H9 (cell line): ENCODE measurements around the gene NRIP3. TPM values are rescaled to one million over a fixed set of nuclear protein-coding genes. Genes with fewer than 3 reads are reported as not detected.

Experiments
- DNase-seq: peaks from one replicate; pipeline ENCODE4 v3.0.0-alpha.2; 2017
- H2AFZ ChIP-seq: one replicate; pipeline ENCODE4 v1.6.1; 2013; ENCODE audit warnings: mild to moderate bottlenecking, low read length, control low read depth, moderate library complexity
- H2AK5ac ChIP-seq: 2 replicates; pipeline ENCODE4 v1.6.1; 2013; ENCODE audit warnings: low read length, control low read depth, mixed read lengths; ENCODE audit not compliant: insufficient read length
- H2BK120ac ChIP-seq: one replicate; pipeline ENCODE4 v1.6.1; 2013; ENCODE audit warnings: low read depth, mild to moderate bottlenecking, low read length, control low read depth, inconsistent platforms; ENCODE audit not compliant: poor library complexity, severe bottlenecking
- H2BK12ac ChIP-seq: 2 replicates; pipeline ENCODE4 v1.6.1; 2013; ENCODE audit warnings: low read length, control low read depth, mixed read lengths, low read depth; ENCODE audit not compliant: insufficient read length
- H2BK15ac ChIP-seq: 2 replicates; pipeline ENCODE4 v1.6.1; 2013; ENCODE audit warnings: low read depth, low read length, control low read depth
- H2BK20ac ChIP-seq: one replicate; pipeline ENCODE4 v1.6.1; 2013; ENCODE audit warnings: low read depth, mild to moderate bottlenecking, low read length, control low read depth, inconsistent platforms; ENCODE audit not compliant: poor library complexity, severe bottlenecking
- H2BK5ac ChIP-seq: 2 replicates; pipeline ENCODE4 v1.6.1; 2013; ENCODE audit warnings: low read length, control low read depth, mixed read lengths; ENCODE audit not compliant: insufficient read length
- H3K14ac ChIP-seq: 2 replicates; pipeline ENCODE4 v1.6.1; 2013; ENCODE audit warnings: low read length, control low read depth; ENCODE audit not compliant: insufficient read depth
- H3K18ac ChIP-seq: 2 replicates; pipeline ENCODE4 v1.6.1; 2013; ENCODE audit warnings: low read depth, mild to moderate bottlenecking, mixed read lengths, low read length, control low read depth; ENCODE audit not compliant: insufficient read length
- H3K23ac ChIP-seq: 2 replicates; pipeline ENCODE4 v1.6.1; 2013; ENCODE audit warnings: low read length, control low read depth, mixed read lengths, low read depth; ENCODE audit not compliant: insufficient read length
- H3K23me2 ChIP-seq: 2 replicates; pipeline ENCODE4 v1.6.1; 2013; ENCODE audit warnings: low read depth, mild to moderate bottlenecking, mixed read lengths, low read length, control low read depth; ENCODE audit not compliant: insufficient read length, poor library complexity, severe bottlenecking
- H3K27ac ChIP-seq: 2 replicates; pipeline ENCODE4 v1.5.1; 2013; ENCODE audit warnings: low read length, control low read depth, mixed read lengths, low read depth; ENCODE audit not compliant: insufficient read length
- H3K27me3 ChIP-seq: 2 replicates; pipeline ENCODE4 v1.6.1; 2013; ENCODE audit warnings: low read length, control low read depth, inconsistent platforms; ENCODE audit not compliant: insufficient read depth
- H3K4ac ChIP-seq: 2 replicates; pipeline ENCODE4 v1.6.1; 2013; ENCODE audit warnings: low read depth, mild to moderate bottlenecking, control low read depth, inconsistent platforms, low read length, moderate library complexity
- H3K4me1 ChIP-seq: 2 replicates; pipeline ENCODE4 v1.6.1; 2013; ENCODE audit warnings: low read length, control low read depth, inconsistent platforms; ENCODE audit not compliant: insufficient read depth
- H3K4me2 ChIP-seq: 2 replicates; pipeline ENCODE4 v1.6.1; 2013; ENCODE audit warnings: low read length, control low read depth, mixed read lengths; ENCODE audit not compliant: insufficient read length, insufficient read depth
- H3K56ac ChIP-seq: 2 replicates; pipeline ENCODE4 v1.6.1; 2013; ENCODE audit warnings: low read depth, mild to moderate bottlenecking, mixed read lengths, low read length, control low read depth; ENCODE audit not compliant: insufficient read length
- H3K79me1 ChIP-seq: 2 replicates; pipeline ENCODE4 v1.6.1; 2013; ENCODE audit warnings: low read depth, mild to moderate bottlenecking, moderate library complexity, low read length, control low read depth, inconsistent platforms; ENCODE audit not compliant: insufficient read depth, poor library complexity, severe bottlenecking
- H3K79me2 ChIP-seq: 2 replicates; pipeline ENCODE4 v1.6.1; 2013; ENCODE audit warnings: low read length, control low read depth, inconsistent platforms; ENCODE audit not compliant: insufficient read depth
- H3K9ac ChIP-seq: 2 replicates; pipeline ENCODE4 v1.6.1; 2013; ENCODE audit warnings: low read length, control low read depth, mixed read lengths; ENCODE audit not compliant: insufficient read length; ENCODE audit errors: extremely low read depth
- H3K9me3 ChIP-seq: one replicate; pipeline ENCODE4 v1.6.1; 2013; ENCODE audit warnings: low read depth, low read length, inconsistent platforms; ENCODE audit not compliant: control insufficient read depth
- H3T11ph ChIP-seq: one replicate; pipeline ENCODE4 v1.6.1; 2013; ENCODE audit warnings: mild to moderate bottlenecking, low read length, control low read depth, inconsistent platforms
- H4K20me1 ChIP-seq: one replicate; pipeline ENCODE4 v1.6.1; 2013; ENCODE audit not compliant: control insufficient read depth, insufficient read length, insufficient read depth
- H4K5ac ChIP-seq: 2 replicates; pipeline ENCODE4 v1.6.1; 2013; ENCODE audit warnings: low read depth, mild to moderate bottlenecking, mixed read lengths, low read length, control low read depth; ENCODE audit not compliant: insufficient read length
- H4K8ac ChIP-seq: replicated peaks from 2 replicates; pipeline ENCODE4 v1.6.1; 2013; ENCODE audit warnings: low read length, control low read depth, mixed read lengths, low read depth; ENCODE audit not compliant: insufficient read length
- H4K91ac ChIP-seq: 2 replicates; pipeline ENCODE4 v1.6.1; 2013; ENCODE audit warnings: low read depth, mild to moderate bottlenecking, moderate library complexity, mixed read lengths, low read length, control low read depth; ENCODE audit not compliant: insufficient read length
- H3K27ac Mint-ChIP-seq, 3 experiments: 2 replicates in 2 of 3; 3 replicates in 1 of 3; pipeline ENCODE4 v1.8.0; 2020 to 2021; ENCODE audit warnings: mixed read lengths in 3 of 3, mild to moderate bottlenecking in 1 of 3, moderate library complexity in 1 of 3
- H3K27me3 Mint-ChIP-seq: 2 replicates; pipeline ENCODE4 v1.8.0; 2021; ENCODE audit warnings: low read depth, mild to moderate bottlenecking, moderate library complexity, mixed read lengths
- H3K36me3 Mint-ChIP-seq, 3 experiments: 2 replicates in 2 of 3; 3 replicates in 1 of 3; pipeline ENCODE4 v1.8.0; 2020 to 2021; ENCODE audit warnings: low read depth in 3 of 3, mixed read lengths in 3 of 3; ENCODE audit not compliant: insufficient read depth in 1 of 3
- H3K4me1 Mint-ChIP-seq, 2 experiments: 2 replicates each; pipeline ENCODE4 v1.8.0; 2020; ENCODE audit warnings: mixed read lengths in 2 of 2
- H3K4me3 Mint-ChIP-seq, 2 experiments: 2 replicates in 1 of 2; 3 replicates in 1 of 2; pipeline ENCODE4 v1.8.0; 2020 to 2021; ENCODE audit warnings: mild to moderate bottlenecking in 2 of 2, mixed read lengths in 2 of 2, moderate library complexity in 1 of 2
- H3K9me3 Mint-ChIP-seq, 2 experiments: 2 replicates in 1 of 2; 3 replicates in 1 of 2; pipeline ENCODE4 v1.8.0; 2020; ENCODE audit warnings: mild to moderate bottlenecking in 2 of 2, mixed read lengths in 2 of 2, moderate library complexity in 1 of 2
- whole genome bisulfite sequencing: extraction: QIAGEN DNeasy Blood & Tissue Kit; methylation state at CpG from one replicate; pipeline ENCODE4 v1.1.7; 2013; ENCODE audit warnings: missing lambda C conversion rate, low lambda C conversion rate, mixed read lengths; ENCODE audit not compliant: insufficient read length; ENCODE audit errors: extremely low coverage; 5-methylcytosine and 5-hydroxymethylcytosine counted together
- total RNA-seq: library from RNA; stranded (reverse); gene quantifications from 2 replicates; pipeline ENCODE4 v1.2.1, GENCODE V29; 2021
- TF ChIP-seq, protein P1 (sequence below): fragments of 200-600 bp; sonication (generic); conservative IDR thresholded peaks from 3 replicates; pipeline ENCODE4 v1.8.0; 2021; ENCODE audit warnings: antibody characterized with exemption, mild to moderate bottlenecking

NRIP3 gene
- total RNA-seq, 1 experiment from 2014 or later = 4.2 TPM

DNA sequence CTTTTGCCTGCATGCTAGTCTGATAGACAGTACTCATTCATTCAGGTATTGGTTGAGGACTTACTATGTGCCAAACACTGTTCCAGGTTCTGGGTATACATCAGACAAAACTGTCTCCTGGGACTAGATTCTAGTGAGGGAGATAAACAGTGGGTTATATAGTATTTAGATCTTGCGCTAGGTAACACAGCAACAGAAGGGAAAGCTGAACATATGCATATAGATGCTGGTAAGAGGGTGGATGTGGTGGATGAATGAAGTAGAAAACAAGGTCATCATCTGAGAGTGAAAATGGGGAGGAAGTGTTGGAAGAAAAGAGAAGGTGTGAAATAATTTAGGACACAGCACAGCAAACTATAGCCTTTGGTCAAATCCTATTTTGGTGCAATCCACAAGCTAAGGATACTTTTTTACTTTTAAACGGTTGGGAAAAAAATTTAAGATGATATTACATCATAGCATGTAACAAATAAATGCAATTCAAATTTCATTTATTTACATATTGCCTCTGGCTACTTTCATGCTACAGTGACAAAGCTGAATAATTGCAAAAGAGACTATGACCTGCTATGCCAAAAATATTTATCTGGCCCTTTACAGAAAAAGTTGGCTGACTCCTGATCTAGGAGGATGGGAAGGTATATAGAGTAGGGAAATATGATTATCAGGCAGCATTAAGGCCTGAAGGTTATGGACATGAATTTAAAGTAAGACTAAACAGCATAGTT, 32.4 kb downstream of the NRIP3 start:
- Histone ChIP-seq H3K23ac (no peak overlapping the region), H3K9ac (no peak overlapping the region), H3K4ac (no peak overlapping the region), H2BK120ac (no peak overlapping the region), H2BK12ac (no peak overlapping the region), H3K79me2 (no peaks in the 10 kb centered on the region), H4K8ac (no peak overlapping the region), H3K27me3 (no peaks in the 10 kb centered on the region), H3T11ph (no peak overlapping the region), H2BK20ac (no peak overlapping the region), H3K14ac (no peak overlapping the region), H3K27ac (no peak overlapping the region), H2BK5ac (no peak overlapping the region), H2BK15ac (no peak overlapping the region), H3K56ac (no peak overlapping the region), H4K20me1 (no peaks in the 10 kb centered on the region), H4K5ac (no peak overlapping the region), H2AFZ (no peak overlapping the region), H3K79me1 (no peaks in the 10 kb centered on the region), H3K4me2 (no peak overlapping the region), H3K18ac (no peak overlapping the region), H4K91ac (no peak overlapping the region), H2AK5ac (no peak overlapping the region), H3K23me2 (no peaks in the 10 kb centered on the region), H3K9me3 (no peaks in the 10 kb centered on the region), H3K4me1 (no peaks in the 10 kb centered on the region)
- TF ChIP-seq, protein P1, sequence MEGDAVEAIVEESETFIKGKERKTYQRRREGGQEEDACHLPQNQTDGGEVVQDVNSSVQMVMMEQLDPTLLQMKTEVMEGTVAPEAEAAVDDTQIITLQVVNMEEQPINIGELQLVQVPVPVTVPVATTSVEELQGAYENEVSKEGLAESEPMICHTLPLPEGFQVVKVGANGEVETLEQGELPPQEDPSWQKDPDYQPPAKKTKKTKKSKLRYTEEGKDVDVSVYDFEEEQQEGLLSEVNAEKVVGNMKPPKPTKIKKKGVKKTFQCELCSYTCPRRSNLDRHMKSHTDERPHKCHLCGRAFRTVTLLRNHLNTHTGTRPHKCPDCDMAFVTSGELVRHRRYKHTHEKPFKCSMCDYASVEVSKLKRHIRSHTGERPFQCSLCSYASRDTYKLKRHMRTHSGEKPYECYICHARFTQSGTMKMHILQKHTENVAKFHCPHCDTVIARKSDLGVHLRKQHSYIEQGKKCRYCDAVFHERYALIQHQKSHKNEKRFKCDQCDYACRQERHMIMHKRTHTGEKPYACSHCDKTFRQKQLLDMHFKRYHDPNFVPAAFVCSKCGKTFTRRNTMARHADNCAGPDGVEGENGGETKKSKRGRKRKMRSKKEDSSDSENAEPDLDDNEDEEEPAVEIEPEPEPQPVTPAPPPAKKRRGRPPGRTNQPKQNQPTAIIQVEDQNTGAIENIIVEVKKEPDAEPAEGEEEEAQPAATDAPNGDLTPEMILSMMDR = no peak
- no peak overlapping the region for H3K4me3 Mint-ChIP-seq
- H3K27ac Mint-ChIP-seq = no peak overlapping the region
- peaks cover 0 to 2% of the 10 kb centered on the region in 2 experiments; a peak in 1 of 5 replicates for H3K9me3 Mint-ChIP-seq
- H3K27me3 Mint-ChIP-seq = no peaks in the 10 kb centered on the region; the same call in 1 of the 2 replicates
- no peaks in the 10 kb centered on the region for H3K4me1 Mint-ChIP-seq
- peaks cover 0 to 2% (median 0%) of the 10 kb centered on the region in 3 experiments; a peak in 2 of 7 replicates for H3K36me3 Mint-ChIP-seq
- no peak for DNase-seq
- WGBS = no CpG with 5 or more reads among the region's 2 CpGs
